NCI-H1436 (cell line): ENCODE data around the gene SNX9.
"Not testable (repeated sequence)": the region's sequence is repeated elsewhere in the genome, so short reads cannot be mapped to it uniquely, and the experiment has no call there.

Experiments
- DNase-seq: peaks from one replicate; lab custom pipeline; 2025; lab: John Stamatoyannopoulos, UW

Gene SNX9

GRCh38 chr6:157954150-157955117 lies 131.4 kb downstream of the SNX9 start:
- DNase-seq = no peak

- DNase-seq = no peak
Measured at GRCh38 chr6:157955675-157956074, 132.6 kb downstream of the SNX9 start.

- no peak for DNase-seq
Measured at GRCh38 chr6:157956171-157956730, 133.2 kb downstream of the SNX9 start.

GRCh38 chr6:157959451-157960227 lies 136.6 kb downstream of the SNX9 start:
- no peak for DNase-seq

GRCh38 chr6:157961153-157961831 lies 138.2 kb downstream of the SNX9 start:
- DNase-seq = no peak

- DNase-seq = no peak
Measured at GRCh38 chr6:157961832-157962575, 139.0 kb downstream of the SNX9 start.

GRCh38 chr6:157962601-157963302 lies 139.7 kb downstream of the SNX9 start:
- DNase-seq = no peak

GRCh38 chr6:157964100-157964499 lies 141.1 kb downstream of the SNX9 start:
- DNase-seq = no peak

- DNase-seq = no peak
Measured at GRCh38 chr6:157965387-157965786, 142.3 kb downstream of the SNX9 start.

- no peak for DNase-seq
Measured at GRCh38 chr6:157966589-157966977, 143.5 kb downstream of the SNX9 start.

- peak; percentile 77 for DNase-seq
Measured at GRCh38 chr6:157967020-157967419, 144.0 kb downstream of the SNX9 start.

- DNase-seq = no peak
Measured at GRCh38 chr6:157967486-157967885, 144.4 kb downstream of the SNX9 start.

GRCh38 chr6:157972177-157972576 lies 149.1 kb downstream of the SNX9 start:
- not testable (repeated sequence) for DNase-seq

GRCh38 chr6:157974341-157974894 lies 151.4 kb downstream of the SNX9 start:
- DNase-seq = no peak

GRCh38 chr6:157974967-157975366 lies 151.9 kb downstream of the SNX9 start:
- no peak for DNase-seq

GRCh38 chr6:157975456-157975855 lies 152.4 kb downstream of the SNX9 start:
- DNase-seq = no peak

- no peak for DNase-seq
Measured at GRCh38 chr6:157976345-157977175, 153.5 kb downstream of the SNX9 start.

- no peak for DNase-seq
Measured at GRCh38 chr6:157977176-157977804, 154.2 kb downstream of the SNX9 start.
